Measurements from ENCODE around the gene GAS6. TPM values are rescaled to one million over a fixed set of nuclear protein-coding genes. Genes with fewer than 3 reads are reported as not detected.
"Not testable (repeated sequence)": the region's sequence is repeated elsewhere in the genome, so short reads cannot be mapped to it uniquely, and the experiment has no call there.

Gene GAS6
- total RNA-seq = 0.25 and 0.66 TPM in 2 replicates
- total RNA-seq (2013) = 0.91 TPM
- 0.78 and 1.2 TPM in 2 replicates for polyA plus RNA-seq
- 0.77 and 1.3 TPM in 2 replicates for polyA minus RNA-seq

GRCh38 chr13:113863524-113864272 is at the start of gene GAS6:
Gene GAS6, minus strand, starts transcription at chr13:113864076. Its CDS starts 156 bp downstream, at chr13:113863920.
- Histone ChIP-seq H3K27me3 (replicated peaks in 1 of 4; ENCODE audit: control extremely low read depth in 1 of 4, control insufficient read depth in 3 of 4, insufficient read depth in 4 of 4, low read length in 3 of 4) (peaks cover 0 to 49% (median 21%) of the 10 kb centered on the region in 4 experiments), H3K4me1 (ENCODE audit: control insufficient read depth in 2 of 2, insufficient read depth in 2 of 2, low read length in 2 of 2) (peaks cover 16 to 19% of the 10 kb centered on the region in 2 donors), H3K9me3 (ENCODE audit: control extremely low read depth in 1 of 3, control insufficient read depth in 2 of 3, insufficient read depth in 1 of 3, low read length in 2 of 3) (peaks cover 0 to 11% (median 0%) of the 10 kb centered on the region in 3 donors), H2AFZ (ENCODE audit: insufficient read depth, low read depth, low read length, poor library complexity, severe bottlenecking) (peak within 1 kb of the TSS; percentile 70), H3K9ac (ENCODE audit: low read length) (peak within 1 kb of the TSS; percentile 61), H3K4me2 (replicated peaks; ENCODE audit: low read depth, low read length, poor library complexity, severe bottlenecking) (peak within 1 kb of the TSS; percentile 93), H3K27ac (ENCODE audit: low read length in 2 of 2) (no peak within 1 kb of the TSS), H3K79me2 (ENCODE audit: control insufficient read depth, insufficient read depth, low read length) (no peaks in the 10 kb centered on the region), H4K20me1 (ENCODE audit: control insufficient read depth, insufficient read depth, low read length, poor library complexity, severe bottlenecking) (no peaks in the 10 kb centered on the region), H3K4me3 (ENCODE audit: control extremely low read depth in 1 of 5, extremely low read depth in 1 of 5, insufficient read depth in 1 of 5, low read depth in 2 of 5, low read length in 4 of 5) (peak within 1 kb of the TSS in 3 of 5 experiments; percentile 44 to 55 (median 53)), H3K36me3 (replicated peaks in 1 of 2; ENCODE audit: control extremely low read depth in 1 of 2, control insufficient read depth in 1 of 2, extremely low read depth in 1 of 2, insufficient read depth in 2 of 2, low read length in 1 of 2) (no peaks in the 10 kb centered on the region)
- Mint-ChIP-seq H3K4me3 (peak within 1 kb of the TSS; percentile 81), H3K27me3 (peaks cover 46% of the 10 kb centered on the region), H3K4me1 (peaks cover 16% of the 10 kb centered on the region), H3K27ac (no peak within 1 kb of the TSS), H3K9me3 (ENCODE audit: insufficient read depth) (peaks cover 6% of the 10 kb centered on the region)
- ChIA-PET CTCF (no interaction called here), POLR2A (no interaction called here)
- intact Hi-C loops (cut with micrococcal nuclease) = no loop called here
- WGBS (ENCODE audit: insufficient coverage) = 1% methylated on average over 116 of the region's 116 CpGs
- TF ChIP-seq CTCF (IDR thresholded peaks at IDR 0.05) (no peak), EZH2 (IDR thresholded peaks at IDR 0.05; ENCODE audit: borderline replicate concordance, insufficient read depth, low read depth, low read length, poor library complexity, severe bottlenecking) (no peak)
- DNase-seq (peak; percentile 38), ATAC-seq (ENCODE audit: low read depth) (peak; percentile 24)

- DNase-seq; H3K36me3 ChIP-seq (replicated peaks in 1 of 2; ENCODE audit: control extremely low read depth in 1 of 2, control insufficient read depth in 1 of 2, extremely low read depth in 1 of 2, insufficient read depth in 2 of 2, low read length in 1 of 2); H2AFZ ChIP-seq (ENCODE audit: insufficient read depth, low read depth, low read length, poor library complexity, severe bottlenecking); H3K4me3 Mint-ChIP-seq; H3K9me3 ChIP-seq (ENCODE audit: control extremely low read depth in 1 of 3, control insufficient read depth in 2 of 3, insufficient read depth in 1 of 3, low read length in 2 of 3); intact Hi-C loops (cut with micrococcal nuclease); H3K9me3 Mint-ChIP-seq (ENCODE audit: insufficient read depth); H3K4me2 ChIP-seq (replicated peaks; ENCODE audit: low read depth, low read length, poor library complexity, severe bottlenecking); H3K4me1 Mint-ChIP-seq; H3K27ac ChIP-seq (ENCODE audit: low read length in 2 of 2); POLR2A ChIA-PET; H3K79me2 ChIP-seq (ENCODE audit: control insufficient read depth, insufficient read depth, low read length); CTCF ChIA-PET; H3K4me3 ChIP-seq (ENCODE audit: control extremely low read depth in 1 of 5, extremely low read depth in 1 of 5, insufficient read depth in 1 of 5, low read depth in 2 of 5, low read length in 4 of 5); H3K9ac ChIP-seq (ENCODE audit: low read length); H4K20me1 ChIP-seq (ENCODE audit: control insufficient read depth, insufficient read depth, low read length, poor library complexity, severe bottlenecking); H3K4me1 ChIP-seq (ENCODE audit: control insufficient read depth in 2 of 2, insufficient read depth in 2 of 2, low read length in 2 of 2); H3K27ac Mint-ChIP-seq; ATAC-seq (ENCODE audit: low read depth): not testable (repeated sequence)
- H3K27me3 ChIP-seq (replicated peaks in 1 of 4; ENCODE audit: control extremely low read depth in 1 of 4, control insufficient read depth in 3 of 4, insufficient read depth in 4 of 4, low read length in 3 of 4) = peaks cover 0 to 11% (median 9%) of the 10 kb centered on the region in 4 experiments
- 94% methylated on average over 5 of the region's 8 CpGs for WGBS (ENCODE audit: insufficient coverage)
- peaks cover 43% of the 10 kb centered on the region for H3K27me3 Mint-ChIP-seq
Measured at GRCh38 chr13:113913408-113913807, 49.5 kb upstream of the GAS6 start.
